H1 (cell line): ENCODE data around the gene LMAN2. TPM values are rescaled to one million over a fixed set of nuclear protein-coding genes. Genes with fewer than 3 reads are reported as not detected.

Source experiments
- CTCF ChIA-PET: fragments of 300-600 bp; sonication (Branson Sonifier 250); formaldehyde crosslinking; loops from one replicate; lab custom pipeline; 2021; ENCODE audit not compliant: partially characterized antibody; lab: Charles Lee
- POLR2A ChIA-PET: fragments of 300-600 bp; sonication (Branson Sonifier 250); formaldehyde crosslinking; loops from one replicate; lab custom pipeline; 2021; ENCODE audit warnings: inconsistent platforms; ENCODE audit not compliant: partially characterized antibody; lab: Charles Lee
- DNase-seq, 2 experiments: peaks; one replicate each; pipeline versions ENCODE4 v3.0.0 to v3.0.0-alpha.2; 2010 to 2022; ENCODE audit warnings: low spot score in 2 of 2, low read depth in 1 of 2, mixed read lengths in 1 of 2
- FAIRE-seq: peaks from 2 replicates; lab custom pipeline; 2011; peaks lifted over from hg19 to GRCh38; lab: Jason Lieb, UNC
- H2AFZ ChIP-seq: 2 replicates; pipeline ENCODE4 v1.8.1; 2012; ENCODE audit warnings: low read length, inconsistent platforms
- H2AK5ac ChIP-seq: 2 replicates; pipeline ENCODE4 v1.6.1; 2013; ENCODE audit warnings: low read depth, low read length
- H2BK120ac ChIP-seq: replicated peaks from 2 replicates; pipeline ENCODE3; 2013; ENCODE audit warnings: low read depth, low read length, inconsistent platforms
- H2BK12ac ChIP-seq: 2 replicates; pipeline ENCODE4 v1.6.1; 2013; ENCODE audit warnings: low read depth, low read length
- H2BK15ac ChIP-seq: 2 replicates; pipeline ENCODE4 v1.6.1; 2013; ENCODE audit warnings: low read length
- H2BK20ac ChIP-seq: 2 replicates; pipeline ENCODE4 v1.6.1; 2013; ENCODE audit warnings: low read length
- H2BK5ac ChIP-seq: 2 replicates; pipeline ENCODE4 v1.6.1; 2013; ENCODE audit warnings: low read depth, low read length
- H3K14ac ChIP-seq: 2 replicates; pipeline ENCODE4 v1.6.1; 2013; ENCODE audit warnings: inconsistent platforms; ENCODE audit not compliant: insufficient read length
- H3K18ac ChIP-seq: 2 replicates; pipeline ENCODE4 v1.6.1; 2013; ENCODE audit warnings: low read length; ENCODE audit errors: extremely low read depth
- H3K23ac ChIP-seq: 2 replicates; pipeline ENCODE4 v1.6.1; 2013; ENCODE audit warnings: inconsistent platforms; ENCODE audit not compliant: insufficient read length
- H3K23me2 ChIP-seq: 2 replicates; pipeline ENCODE4 v1.6.1; 2013; ENCODE audit warnings: low read depth, low read length
- H3K27ac ChIP-seq: 2 replicates; pipeline ENCODE4 v1.6.1; 2011; ENCODE audit warnings: low read depth, low read length, inconsistent platforms
- H3K27me3 ChIP-seq, 4 experiments: replicated peaks in 1 of 4; 1 replicate in 1 of 4; 2 replicates in 3 of 4; pipeline versions ENCODE4 v1.6.1 to v1.8.1; 2011 to 2013; ENCODE audit warnings: low read length in 3 of 4, mild to moderate bottlenecking in 3 of 4, inconsistent platforms in 2 of 4, mixed read lengths in 2 of 4, moderate library complexity in 1 of 4; ENCODE audit not compliant: control insufficient read depth in 3 of 4, insufficient read depth in 3 of 4; ENCODE audit errors: extremely low read depth in 1 of 4
- H3K36me3 ChIP-seq, 4 experiments: 2 replicates each; pipeline versions ENCODE4 v1.6.1 to v1.8.1; 2011 to 2013; ENCODE audit warnings: mild to moderate bottlenecking in 4 of 4, low read length in 3 of 4, moderate library complexity in 2 of 4, control low read depth in 1 of 4, inconsistent platforms in 1 of 4; ENCODE audit not compliant: insufficient read depth in 4 of 4, control insufficient read depth in 2 of 4
- H3K4ac ChIP-seq: replicated peaks from 2 replicates; pipeline ENCODE3; 2013; ENCODE audit warnings: low read length, low read depth, mixed read lengths, inconsistent platforms; ENCODE audit not compliant: insufficient read length
- H3K4me1 ChIP-seq, 4 experiments: replicated peaks in 1 of 4; 1 replicate in 1 of 4; 2 replicates in 3 of 4; pipeline versions ENCODE4 v1.6.1 to v1.8.1; 2011 to 2013; ENCODE audit warnings: low read length in 3 of 4, inconsistent platforms in 2 of 4, mixed read lengths in 1 of 4; ENCODE audit not compliant: insufficient read depth in 4 of 4, control insufficient read depth in 3 of 4
- H3K4me2 ChIP-seq, 2 experiments: 2 replicates each; pipeline versions ENCODE4 v1.6.1 to v1.8.1; 2011 to 2013; ENCODE audit warnings: low read depth in 2 of 2, low read length in 2 of 2, control low read depth in 1 of 2, inconsistent platforms in 1 of 2, mild to moderate bottlenecking in 1 of 2; ENCODE audit not compliant: insufficient read depth in 1 of 2
- H3K4me3 ChIP-seq, 4 experiments: fragments of 200-600, 300-600 bp in 1 of 4; sonication (generic), shearing (Covaris generic), sonication (Bioruptor Twin) in 1 of 4; 2 replicates each; pipeline versions ENCODE4 v1.5.1 to v1.8.1; 2011 to 2016; ENCODE audit warnings: low read length in 4 of 4, low read depth in 3 of 4, control low read depth in 2 of 4, inconsistent platforms in 2 of 4, mild to moderate bottlenecking in 2 of 4, mixed read lengths in 1 of 4, moderate library complexity in 1 of 4; ENCODE audit not compliant: insufficient read depth in 2 of 4; ENCODE audit errors: extremely low read depth in 1 of 4
- H3K56ac ChIP-seq: replicated peaks from 2 replicates; pipeline ENCODE3; 2013; ENCODE audit warnings: low read depth, mild to moderate bottlenecking, mixed read lengths, low read length, inconsistent platforms; ENCODE audit not compliant: insufficient read length
- H3K79me1 ChIP-seq: 2 replicates; pipeline ENCODE4 v1.6.1; 2013; ENCODE audit warnings: low read depth, low read length, control low read depth
- H3K79me2 ChIP-seq, 2 experiments: 2 replicates each; pipeline versions ENCODE4 v1.6.1 to v1.8.1; 2012 to 2013; ENCODE audit warnings: low read length in 2 of 2, mild to moderate bottlenecking in 2 of 2, inconsistent platforms in 1 of 2; ENCODE audit not compliant: insufficient read depth in 2 of 2, control insufficient read depth in 1 of 2
- H3K9ac ChIP-seq, 4 experiments: replicated peaks in 1 of 4; 1 replicate in 1 of 4; 2 replicates in 3 of 4; pipeline versions ENCODE4 v1.6.1 to v1.8.1; 2011 to 2013; ENCODE audit warnings: low read depth in 3 of 4, low read length in 3 of 4, control low read depth in 2 of 4, mild to moderate bottlenecking in 2 of 4, moderate library complexity in 2 of 4, inconsistent platforms in 1 of 4; ENCODE audit errors: extremely low read depth in 1 of 4
- H3K9me3 ChIP-seq, 2 experiments: 2 replicates each; pipeline versions ENCODE4 v1.6.1 to v1.8.1; 2012 to 2013; ENCODE audit warnings: mild to moderate bottlenecking in 2 of 2, moderate library complexity in 2 of 2, control low read depth in 1 of 2, inconsistent platforms in 1 of 2, low read depth in 1 of 2, low read length in 1 of 2, mixed read lengths in 1 of 2; ENCODE audit not compliant: insufficient read depth in 2 of 2
- H4K20me1 ChIP-seq, 2 experiments: replicated peaks in 1 of 2; 2 replicates each; pipeline versions ENCODE3 to v1.8.1; 2011 to 2013; ENCODE audit warnings: inconsistent platforms in 2 of 2, low read length in 2 of 2, mild to moderate bottlenecking in 1 of 2; ENCODE audit not compliant: insufficient read depth in 2 of 2, control insufficient read depth in 1 of 2
- H4K5ac ChIP-seq: 2 replicates; pipeline ENCODE4 v1.6.1; 2013; ENCODE audit warnings: low read length, low read depth, mixed read lengths, inconsistent platforms; ENCODE audit not compliant: insufficient read length
- H4K8ac ChIP-seq: 2 replicates; pipeline ENCODE4 v1.8.0; 2013; ENCODE audit warnings: mild to moderate bottlenecking, moderate library complexity, low read length, inconsistent platforms; ENCODE audit not compliant: insufficient read depth; ENCODE audit errors: extremely low read depth
- H4K91ac ChIP-seq: replicated peaks from 2 replicates; pipeline ENCODE3; 2013; ENCODE audit warnings: low read length, mixed read lengths, inconsistent platforms; ENCODE audit not compliant: insufficient read length
- POLR2A ChIP-seq, 2 experiments: IDR thresholded peaks; 1 replicate in 1 of 2; 2 replicates in 1 of 2; pipeline ENCODE4 v1.6.1; 2011; ENCODE audit warnings: low read depth in 2 of 2, low read length in 2 of 2, mild to moderate bottlenecking in 2 of 2; ENCODE audit errors: control extremely low read depth in 1 of 2
- WGBS, 2 experiments: shearing (Covaris generic) in 1 of 2; methylation state at CpG; one replicate each; pipeline versions ENCODE4 v1.1.6 to v1.1.7; 2013 to 2015; ENCODE audit warnings: low lambda C conversion rate in 2 of 2, mixed read lengths in 2 of 2, inconsistent platforms in 1 of 2, low coverage in 1 of 2, missing lambda C conversion rate in 1 of 2; ENCODE audit not compliant: insufficient replicate concordance in 2 of 2, insufficient coverage in 1 of 2, insufficient read length in 1 of 2; ENCODE audit errors: extremely low coverage in 1 of 2, missing lambda C conversion rate in 1 of 2; 5-methylcytosine and 5-hydroxymethylcytosine counted together
- polyA plus RNA-seq, 7 experiments: library from polyadenylated mRNA; depleted of rRNA in 3 of 7; stranded (reverse) in 5 of 7; unstranded in 2 of 7; fragments of >200 nt in 5 of 7; fragments of 200-250 nt in 2 of 7; gene quantifications; 1 replicate in 5 of 7; 2 replicates in 1 of 7; 4 replicates in 1 of 7; pipeline versions ENCODE4 v1.2.1 to v1.2.3, GENCODE V29; 2011 to 2013; ENCODE audit warnings: missing spikeins in 2 of 7, mixed read lengths in 2 of 7
- total RNA-seq: library from RNA; stranded (reverse); fragmentation: NEBNext Ultra II Directional; extraction: Animal tissue kit (Norgen Biotek cat#: 25700); gene quantifications from 2 replicates; pipeline ENCODE4 v1.2.1, GENCODE V29; 2021

LMAN2 gene
- total and polyA plus RNA-seq, 2 of the 8 experiments (the other 6 are each of a cell fraction or from before 2014, with no cell fraction given) = 116 to 225 TPM

- no peak overlapping the region for H3K56ac ChIP-seq
- no peak overlapping the region for H3K23ac ChIP-seq
- H4K91ac ChIP-seq = no peak overlapping the region
- no peak overlapping the region for H2BK12ac ChIP-seq
- no peak overlapping the region for H2BK5ac ChIP-seq
- peaks cover 5 to 15% of the 10 kb centered on the region in 2 experiments for H4K20me1 ChIP-seq
- H3K27ac ChIP-seq = no peak overlapping the region
- no peak overlapping the region for H2BK20ac ChIP-seq
- ChIA-PET POLR2A (interaction anchor here (0.9 to 12.1 kb wide), 6 partner anchors 129 to 179 kb away, joined by 3 to 111 read pairs (median 4); partner anchors contain the start of gene NSD1), CTCF (interaction anchor here (0.7 to 16.6 kb wide), 16 partner anchors 9 to 236 kb away, joined by 3 to 251 read pairs (median 7); partner anchors contain the start of genes LMAN2 and PRR7)
- H3K18ac ChIP-seq = no peak overlapping the region
- peaks cover 9% of the 10 kb centered on the region for H3K79me1 ChIP-seq
- DNase-seq (no peak), FAIRE-seq (no peak)
- no peak overlapping the region for H3K4ac ChIP-seq
- no peak overlapping the region for H2BK15ac ChIP-seq
- no peak overlapping the region for H3K4me3 ChIP-seq
- no peak overlapping the region for H2AFZ ChIP-seq
- peaks cover 0 to 19% (median 14%) of the 10 kb centered on the region in 4 experiments; a peak in 6 of 7 replicates for H3K4me1 ChIP-seq
- H3K36me3 ChIP-seq = peaks cover 3 to 19% (median 13%) of the 10 kb centered on the region in 4 experiments; a peak in 6 of 8 replicates
- no peaks in the 10 kb centered on the region for H3K9me3 ChIP-seq
- H2BK120ac ChIP-seq = no peak overlapping the region
- H2AK5ac ChIP-seq = no peak overlapping the region
- peaks cover 20% of the 10 kb centered on the region for H3K23me2 ChIP-seq
- peaks cover 10 to 19% of the 10 kb centered on the region in 2 experiments for H3K79me2 ChIP-seq
- no peak overlapping the region; the same call in 1 of the 2 replicates for H4K8ac ChIP-seq
- no peak overlapping the region for H4K5ac ChIP-seq
- H3K27me3 ChIP-seq = no peaks in the 10 kb centered on the region
- H3K14ac ChIP-seq = no peak overlapping the region
- H3K9ac ChIP-seq = no peak overlapping the region; a peak in 1 of 7 replicates
- TF ChIP-seq POLR2A (IDR thresholded peaks at IDR 0.05; ENCODE audit: control extremely low read depth in 1 of 2, low read depth in 2 of 2, low read length in 2 of 2) = no peak
- 92% methylated on average over 35 of the region's 43 CpGs; no CpG with 5 or more reads in 1 of the 2 experiments for WGBS, 2 experiments
- H3K4me2 ChIP-seq = no peak overlapping the region
Observed at GRCh38 chr5:177307544-177308363, 43.7 kb downstream of the LMAN2 start.
